Measurements from ENCODE around the gene RAP2A.

DNA sequence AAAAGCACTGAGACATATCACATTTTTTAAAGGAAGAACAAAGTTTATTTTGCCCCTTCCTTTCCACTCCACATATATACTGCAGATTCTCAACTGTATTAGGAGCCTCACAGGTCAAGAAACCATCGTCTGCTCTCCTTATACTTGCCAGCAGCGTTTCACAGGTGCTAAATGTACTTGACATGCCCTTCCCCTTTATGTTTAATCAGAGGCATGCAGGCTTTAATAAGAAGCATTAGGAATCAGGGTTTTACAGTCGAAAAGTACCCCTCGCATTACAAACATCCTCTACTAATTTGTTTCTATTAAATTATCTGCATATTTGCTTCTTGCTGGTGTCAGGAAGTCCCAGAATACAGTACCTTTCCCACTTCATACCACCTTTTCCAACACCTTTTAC, 3.7 kb upstream of the RAP2A start:
- TF ChIP-seq, protein P1, sequence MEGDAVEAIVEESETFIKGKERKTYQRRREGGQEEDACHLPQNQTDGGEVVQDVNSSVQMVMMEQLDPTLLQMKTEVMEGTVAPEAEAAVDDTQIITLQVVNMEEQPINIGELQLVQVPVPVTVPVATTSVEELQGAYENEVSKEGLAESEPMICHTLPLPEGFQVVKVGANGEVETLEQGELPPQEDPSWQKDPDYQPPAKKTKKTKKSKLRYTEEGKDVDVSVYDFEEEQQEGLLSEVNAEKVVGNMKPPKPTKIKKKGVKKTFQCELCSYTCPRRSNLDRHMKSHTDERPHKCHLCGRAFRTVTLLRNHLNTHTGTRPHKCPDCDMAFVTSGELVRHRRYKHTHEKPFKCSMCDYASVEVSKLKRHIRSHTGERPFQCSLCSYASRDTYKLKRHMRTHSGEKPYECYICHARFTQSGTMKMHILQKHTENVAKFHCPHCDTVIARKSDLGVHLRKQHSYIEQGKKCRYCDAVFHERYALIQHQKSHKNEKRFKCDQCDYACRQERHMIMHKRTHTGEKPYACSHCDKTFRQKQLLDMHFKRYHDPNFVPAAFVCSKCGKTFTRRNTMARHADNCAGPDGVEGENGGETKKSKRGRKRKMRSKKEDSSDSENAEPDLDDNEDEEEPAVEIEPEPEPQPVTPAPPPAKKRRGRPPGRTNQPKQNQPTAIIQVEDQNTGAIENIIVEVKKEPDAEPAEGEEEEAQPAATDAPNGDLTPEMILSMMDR (IDR thresholded peaks at IDR 0.05), result no peak
- no peak for TF ChIP-seq POLR2A (IDR thresholded peaks at IDR 0.05)

Data from gastroesophageal sphincter (tissue), 3 donors.